MM.1S (cell line): ENCODE results near the gene ITIH3.

ENCODE experiments used
- DNase-seq: peaks from one replicate; pipeline ENCODE4 v3.0.0-alpha.2; 2015
- H2AFZ ChIP-seq: fragments of 300-600 bp; sonication (generic); 2 replicates; pipeline ENCODE4 v1.6.0; 2016; ENCODE audit warnings: antibody characterized with exemption, low read length
- H3F3A ChIP-seq: fragments of 300-600 bp; sonication (generic); 2 replicates; pipeline ENCODE4 v1.6.1; 2016; ENCODE audit warnings: mild to moderate bottlenecking, antibody characterized with exemption, low read length, moderate library complexity, mixed read lengths; ENCODE audit not compliant: insufficient read depth
- H3K27ac ChIP-seq: fragments of 300-600 bp; sonication (generic); 2 replicates; pipeline ENCODE4 v1.5.1; 2016; ENCODE audit warnings: mild to moderate bottlenecking, low read length
- H3K27me3 ChIP-seq: fragments of 300-600 bp; sonication (generic); replicated peaks from 2 replicates; pipeline ENCODE4 v1.6.0; 2016; ENCODE audit warnings: low read length; ENCODE audit not compliant: insufficient read depth
- H3K36me3 ChIP-seq: fragments of 300-600 bp; sonication (generic); replicated peaks from 2 replicates; pipeline ENCODE4 v1.6.1; 2016; ENCODE audit warnings: mild to moderate bottlenecking, low read length, mixed read lengths; ENCODE audit not compliant: insufficient read depth
- H3K4me1 ChIP-seq: fragments of 300-600 bp; sonication (generic); 2 replicates; pipeline ENCODE4 v1.6.1; 2016; ENCODE audit warnings: low read length, mixed read lengths
- H3K4me2 ChIP-seq: fragments of 300-600 bp; sonication (generic); 2 replicates; pipeline ENCODE4 v1.6.0; 2016; ENCODE audit warnings: low read depth, low read length
- H3K4me3 ChIP-seq: fragments of 300-600 bp; sonication (generic); 2 replicates; pipeline ENCODE4 v1.5.1; 2016; ENCODE audit warnings: low read length, mixed read lengths
- H3K79me2 ChIP-seq: fragments of 300-600 bp; sonication (generic); 2 replicates; pipeline ENCODE4 v1.6.1; 2016; ENCODE audit warnings: mixed run types, low read length, mixed read lengths
- H3K9ac ChIP-seq: fragments of 300-600 bp; sonication (generic); 2 replicates; pipeline ENCODE4 v1.6.1; 2016; ENCODE audit warnings: low read length, mixed read lengths
- H3K9me2 ChIP-seq: fragments of 300-600 bp; sonication (generic); replicated peaks from 2 replicates; pipeline ENCODE4 v1.6.1; 2016; ENCODE audit warnings: mild to moderate bottlenecking, low read length, mixed read lengths; ENCODE audit not compliant: insufficient read depth
- H3K9me3 ChIP-seq: fragments of 300-600 bp; sonication (generic); replicated peaks from 2 replicates; pipeline ENCODE4 v1.6.1; 2016; ENCODE audit warnings: mild to moderate bottlenecking, low read length, mixed read lengths; ENCODE audit not compliant: insufficient read depth
- H4K20me1 ChIP-seq: fragments of 300-600 bp; sonication (generic); 2 replicates; pipeline ENCODE4 v1.6.1; 2016; ENCODE audit warnings: mild to moderate bottlenecking, low read length, moderate library complexity, mixed read lengths; ENCODE audit not compliant: insufficient read depth
- EZH2 ChIP-seq: fragments of 300-600 bp; sonication (generic); optimal IDR thresholded peaks from 2 replicates; pipeline ENCODE3; 2017; ENCODE audit warnings: low read depth, mild to moderate bottlenecking, antibody characterized with exemption, low read length, mixed read lengths
- EZH2phosphoT487 ChIP-seq: fragments of 300-600 bp; sonication (generic); IDR thresholded peaks from 2 replicates; pipeline ENCODE4 v1.6.1; 2018; ENCODE audit warnings: antibody characterized with exemption, low read length
- TF ChIP-seq, protein P1 (sequence below): fragments of 300-600 bp; sonication (generic); IDR thresholded peaks from 2 replicates; pipeline ENCODE4 v1.5.1; 2016; ENCODE audit warnings: antibody characterized with exemption, low read length, mixed read lengths

Gene ITIH3

DNA sequence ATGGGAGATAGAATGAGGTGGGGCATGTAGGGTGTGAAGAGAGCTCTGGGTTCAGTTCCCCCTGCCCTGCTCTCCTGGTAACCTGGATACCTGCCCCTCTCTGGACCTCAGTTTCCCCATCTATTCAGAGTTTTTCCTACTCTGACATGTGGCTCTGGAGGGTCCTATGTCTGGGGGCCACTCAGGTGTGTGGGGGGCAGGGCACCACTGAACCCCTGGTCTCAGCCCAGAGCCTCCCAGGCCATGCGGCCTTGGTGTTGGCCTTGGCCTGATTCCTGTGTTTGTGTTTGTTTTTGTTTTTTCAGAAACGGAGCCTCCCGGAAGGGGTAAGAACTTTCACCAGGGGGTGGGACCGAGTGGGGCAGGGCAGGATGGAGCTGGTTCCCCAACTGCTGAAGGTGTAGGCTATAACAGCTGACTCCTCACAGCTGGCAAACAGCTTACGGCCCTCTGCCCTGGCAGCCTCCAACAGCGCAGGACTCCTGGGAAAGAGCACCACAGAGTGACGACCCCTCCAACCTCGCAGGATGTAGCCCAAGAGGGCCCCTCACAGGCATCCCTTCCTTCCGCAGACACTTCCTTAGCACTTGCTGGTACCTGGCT lies 803 bp downstream of the ITIH3 start:
- Histone ChIP-seq H2AFZ (no peak overlapping the region), H3K27me3 (no peaks in the 10 kb centered on the region), H3K9ac (no peak overlapping the region), H3K9me2 (no peaks in the 10 kb centered on the region), H3F3A (no peaks in the 10 kb centered on the region), H3K4me3 (no peak overlapping the region), H3K27ac (no peak overlapping the region), H3K36me3 (no peaks in the 10 kb centered on the region), H3K4me1 (no peaks in the 10 kb centered on the region), H3K4me2 (no peak overlapping the region), H4K20me1 (no peaks in the 10 kb centered on the region), H3K9me3 (no peaks in the 10 kb centered on the region), H3K79me2 (no peaks in the 10 kb centered on the region)
- no peak for TF ChIP-seq EZH2
- no peak for TF ChIP-seq EZH2phosphoT487
- TF ChIP-seq, protein P1, sequence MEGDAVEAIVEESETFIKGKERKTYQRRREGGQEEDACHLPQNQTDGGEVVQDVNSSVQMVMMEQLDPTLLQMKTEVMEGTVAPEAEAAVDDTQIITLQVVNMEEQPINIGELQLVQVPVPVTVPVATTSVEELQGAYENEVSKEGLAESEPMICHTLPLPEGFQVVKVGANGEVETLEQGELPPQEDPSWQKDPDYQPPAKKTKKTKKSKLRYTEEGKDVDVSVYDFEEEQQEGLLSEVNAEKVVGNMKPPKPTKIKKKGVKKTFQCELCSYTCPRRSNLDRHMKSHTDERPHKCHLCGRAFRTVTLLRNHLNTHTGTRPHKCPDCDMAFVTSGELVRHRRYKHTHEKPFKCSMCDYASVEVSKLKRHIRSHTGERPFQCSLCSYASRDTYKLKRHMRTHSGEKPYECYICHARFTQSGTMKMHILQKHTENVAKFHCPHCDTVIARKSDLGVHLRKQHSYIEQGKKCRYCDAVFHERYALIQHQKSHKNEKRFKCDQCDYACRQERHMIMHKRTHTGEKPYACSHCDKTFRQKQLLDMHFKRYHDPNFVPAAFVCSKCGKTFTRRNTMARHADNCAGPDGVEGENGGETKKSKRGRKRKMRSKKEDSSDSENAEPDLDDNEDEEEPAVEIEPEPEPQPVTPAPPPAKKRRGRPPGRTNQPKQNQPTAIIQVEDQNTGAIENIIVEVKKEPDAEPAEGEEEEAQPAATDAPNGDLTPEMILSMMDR: no peak
- DNase-seq: no peak

DNA sequence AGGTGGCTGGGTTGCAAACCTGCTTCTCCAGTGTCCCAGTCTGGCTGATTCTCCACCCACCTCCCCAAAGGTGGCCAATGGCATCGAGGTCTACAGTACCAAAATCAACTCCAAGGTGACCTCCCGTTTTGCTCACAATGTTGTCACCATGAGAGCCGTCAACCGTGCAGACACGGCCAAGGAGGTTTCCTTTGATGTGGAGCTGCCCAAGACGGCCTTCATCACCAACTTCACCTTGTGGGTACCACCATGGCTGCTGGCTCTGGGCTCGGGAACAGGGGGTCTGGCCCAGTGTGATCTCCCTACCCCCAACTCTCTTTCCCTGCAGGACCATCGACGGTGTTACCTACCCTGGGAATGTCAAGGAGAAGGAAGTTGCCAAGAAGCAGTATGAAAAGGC lies 1.8 kb downstream of the ITIH3 start:
- Histone ChIP-seq H3K9me3 (no peaks in the 10 kb centered on the region), H3F3A (no peaks in the 10 kb centered on the region), H3K27me3 (no peaks in the 10 kb centered on the region), H3K9me2 (no peaks in the 10 kb centered on the region), H3K36me3 (no peaks in the 10 kb centered on the region), H3K27ac (no peak overlapping the region), H3K4me2 (no peak overlapping the region), H3K9ac (no peak overlapping the region), H2AFZ (no peak overlapping the region), H3K79me2 (no peaks in the 10 kb centered on the region), H3K4me3 (no peak overlapping the region), H4K20me1 (no peaks in the 10 kb centered on the region), H3K4me1 (no peaks in the 10 kb centered on the region)
- DNase-seq: no peak
- TF ChIP-seq EZH2phosphoT487 (no peak), EZH2 (no peak)
- TF ChIP-seq, protein P1: no peak

DNA sequence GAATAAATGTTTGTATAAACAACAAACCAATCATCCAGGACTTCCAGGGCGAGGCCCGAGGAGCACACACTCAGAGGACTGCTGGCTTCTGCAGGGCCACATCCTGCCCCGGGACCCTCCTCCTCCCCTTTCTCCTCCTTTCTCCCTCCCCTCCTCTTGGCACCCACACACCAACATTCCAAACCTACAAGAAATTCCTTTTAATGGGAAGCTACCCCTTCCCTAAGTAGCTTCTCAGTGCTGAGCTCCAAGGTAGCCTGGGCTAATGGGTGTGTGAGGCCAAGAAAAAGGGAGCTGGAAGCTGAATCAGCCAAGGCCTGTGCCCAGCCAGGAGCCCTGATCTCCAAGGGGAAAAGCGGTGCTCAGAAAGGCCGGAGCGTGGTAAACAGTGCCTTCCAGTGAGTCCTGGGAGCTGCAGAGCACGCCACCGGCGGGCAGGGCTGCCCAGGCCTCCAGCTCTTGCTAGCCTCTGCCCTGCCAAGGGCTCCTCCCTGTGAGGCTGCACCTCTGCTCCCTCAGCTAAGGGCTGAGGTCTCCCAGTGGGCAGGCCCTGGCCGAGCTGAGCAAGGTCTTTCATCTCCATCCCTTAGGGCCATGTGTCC lies 3.9 kb downstream of the ITIH3 start:
- no peak for DNase-seq
- H2AFZ ChIP-seq: no peak overlapping the region

More for the DNA sequence above, 3.9 kb downstream of the ITIH3 start:
- H3K4me1 ChIP-seq: no peaks in the 10 kb centered on the region
- H3K27ac ChIP-seq: no peak overlapping the region
- H4K20me1 ChIP-seq: no peaks in the 10 kb centered on the region
- H3K27me3 ChIP-seq: no peaks in the 10 kb centered on the region
- TF ChIP-seq, protein P1: no peak
- TF ChIP-seq EZH2 (no peak), EZH2phosphoT487 (no peak)
- H3K9me2 ChIP-seq: no peaks in the 10 kb centered on the region
- no peak overlapping the region for H3K4me3 ChIP-seq
- no peaks in the 10 kb centered on the region for H3K79me2 ChIP-seq
- no peak overlapping the region for H3K4me2 ChIP-seq
- no peaks in the 10 kb centered on the region for H3K36me3 ChIP-seq
- no peak overlapping the region for H3K9ac ChIP-seq
- no peaks in the 10 kb centered on the region for H3F3A ChIP-seq
- H3K9me3 ChIP-seq: no peaks in the 10 kb centered on the region
